Activated CD8-positive, alpha-beta memory T cell treated with anti-CD3 and anti-CD28 coated beads for 36 hours (primary cell): ENCODE measurements around the gene PTPRN2. TPM values are rescaled to one million over a fixed set of nuclear protein-coding genes. Genes with fewer than 3 reads are reported as not detected.

Source experiments
- CTCF ChIA-PET: fragments of 350-600 bp; sonication (Branson Sonifier 250); formaldehyde crosslinking; loops from one replicate; lab custom pipeline; 2021; ENCODE audit warnings: antibody characterized with exemption; lab: Charles Lee
- POLR2A ChIA-PET: fragments of 350-600 bp; sonication (Branson Sonifier 250); formaldehyde crosslinking; loops from one replicate; lab custom pipeline; 2021; ENCODE audit warnings: antibody characterized with exemption; lab: Charles Lee
- total RNA-seq, 2 experiments: library from RNA; stranded (reverse); gene quantifications; one replicate each; pipeline ENCODE4 v1.2.3, GENCODE V29; 2021

Gene PTPRN2
- total RNA-seq, 2 experiments from 2014 or later = 0.36 to 0.44 TPM

GRCh38 chr7:157873181-157873580 is 714.4 kb downstream of the PTPRN2 start:
- ChIA-PET CTCF (no interaction called here), POLR2A (no interaction called here)

GRCh38 chr7:157872447-157872846 is 715.2 kb downstream of the PTPRN2 start:
- ChIA-PET CTCF (no interaction called here), POLR2A (no interaction called here)

GRCh38 chr7:157871681-157872080 is 715.9 kb downstream of the PTPRN2 start:
- ChIA-PET POLR2A (no interaction called here), CTCF (no interaction called here)

GRCh38 chr7:157870644-157871290 is 716.9 kb downstream of the PTPRN2 start:
- POLR2A ChIA-PET = no interaction called here

GRCh38 chr7:157869793-157870192 is 717.8 kb downstream of the PTPRN2 start:
- ChIA-PET POLR2A (no interaction called here), CTCF (no interaction called here)

More at GRCh38 chr7:157870644-157871290, 716.9 kb downstream of the PTPRN2 start:
- CTCF ChIA-PET = no interaction called here

DNA sequence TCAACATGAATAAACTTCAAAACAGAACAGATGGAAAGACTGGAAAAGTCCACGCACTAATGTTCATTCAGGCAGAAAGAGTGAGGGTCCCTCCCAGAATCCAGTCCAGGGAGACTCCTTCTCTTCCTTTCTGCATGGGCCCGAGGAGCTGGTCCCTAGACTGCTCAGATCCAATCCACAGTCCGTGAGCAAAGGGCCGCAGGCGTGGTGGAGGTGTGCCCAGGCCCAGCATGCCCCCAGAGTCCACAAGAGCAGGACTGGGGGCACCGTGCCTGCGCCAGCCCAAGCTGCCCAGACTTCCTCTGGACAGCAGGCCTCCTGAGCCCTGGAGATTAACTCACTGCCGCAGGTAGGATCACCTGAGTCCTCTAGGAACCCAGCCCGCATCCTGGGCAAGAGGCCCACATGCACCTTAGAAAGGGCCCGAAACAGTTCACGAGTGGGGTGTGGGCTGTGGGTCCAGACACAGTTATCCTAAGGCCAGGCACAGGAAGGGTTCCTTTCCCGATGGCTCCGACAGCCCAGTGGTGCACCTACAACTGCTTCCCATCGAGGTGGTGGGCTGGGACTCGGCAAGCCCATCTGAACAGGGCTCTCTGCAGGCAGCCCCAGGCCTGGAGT is 719.8 kb downstream of the PTPRN2 start:
- ChIA-PET CTCF (no interaction called here), POLR2A (no interaction called here)

- CTCF ChIA-PET = no interaction called here
- POLR2A ChIA-PET = no interaction called here
Measured at GRCh38 chr7:157866336-157866924, 721.2 kb downstream of the PTPRN2 start.

- POLR2A ChIA-PET = no interaction called here
- CTCF ChIA-PET = no interaction called here
Measured at GRCh38 chr7:157865351-157866165, 722.1 kb downstream of the PTPRN2 start.

DNA sequence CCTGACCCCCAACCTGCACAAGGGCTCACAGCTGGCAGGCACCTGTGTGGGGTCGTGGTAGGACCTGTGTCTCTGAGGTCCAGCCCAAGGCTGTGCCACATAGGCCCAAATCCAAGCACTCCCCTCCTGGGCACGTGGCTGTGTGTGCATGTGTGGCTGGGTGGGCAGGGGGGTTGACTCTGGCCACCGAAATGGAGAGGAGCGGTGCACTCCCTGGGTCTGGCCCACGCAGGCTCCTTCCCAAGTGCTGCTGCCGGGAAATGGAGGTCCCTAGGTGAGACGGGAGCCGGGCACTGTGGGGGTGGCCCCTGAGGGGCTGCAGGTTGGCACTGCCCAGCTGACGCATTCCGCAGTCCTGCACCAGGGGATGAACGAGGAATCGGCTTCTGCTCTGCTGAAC is 722.7 kb downstream of the PTPRN2 start:
- ChIA-PET CTCF (no interaction called here), POLR2A (no interaction called here)

DNA sequence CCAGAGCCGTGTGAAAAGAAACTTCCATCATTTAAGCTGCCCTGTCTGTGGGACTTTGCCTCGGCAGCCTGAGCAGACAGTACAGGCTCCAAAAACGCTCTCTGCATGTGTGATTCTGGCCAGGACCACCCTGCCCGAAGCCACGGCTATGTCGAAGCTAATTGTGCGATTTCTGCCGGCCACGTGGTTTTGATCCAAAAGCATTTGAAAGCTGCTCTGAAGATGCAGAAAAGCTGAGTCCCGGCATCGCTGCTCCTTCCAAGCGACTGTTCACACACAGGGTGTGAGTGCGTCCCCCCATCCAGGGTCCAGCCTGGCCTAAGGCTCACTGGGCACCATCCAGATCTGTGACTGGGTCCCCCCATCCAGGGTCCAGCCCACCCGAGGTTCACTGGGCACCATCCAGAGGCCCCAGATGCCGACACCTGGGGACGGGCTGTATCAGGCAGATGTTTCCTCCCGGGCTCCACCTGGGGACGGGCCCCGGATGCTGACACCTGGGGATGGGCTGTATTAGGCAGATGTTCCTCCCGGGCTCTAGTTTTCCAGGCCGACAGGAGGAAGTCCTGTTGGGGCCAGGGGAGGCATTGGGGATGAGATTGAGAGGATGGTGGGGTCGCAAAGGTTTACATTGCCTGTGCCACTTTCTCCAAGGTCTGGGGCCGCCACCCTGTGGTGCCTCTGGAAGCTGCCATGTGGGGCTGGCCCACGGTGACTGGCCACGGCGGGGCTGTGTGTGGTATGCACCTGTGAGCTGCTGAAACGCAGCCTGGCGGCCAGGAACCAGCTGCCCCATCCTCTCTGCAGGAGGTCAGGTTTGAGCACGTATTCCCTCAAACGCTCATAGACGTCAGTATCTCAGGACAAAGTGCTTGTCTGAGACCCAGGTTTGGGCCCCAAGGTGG is 723.5 kb downstream of the PTPRN2 start:
- CTCF ChIA-PET = no interaction called here
- POLR2A ChIA-PET = no interaction called here

GRCh38 chr7:157863176-157863575 is 724.4 kb downstream of the PTPRN2 start:
- ChIA-PET POLR2A (no interaction called here), CTCF (no interaction called here)

DNA sequence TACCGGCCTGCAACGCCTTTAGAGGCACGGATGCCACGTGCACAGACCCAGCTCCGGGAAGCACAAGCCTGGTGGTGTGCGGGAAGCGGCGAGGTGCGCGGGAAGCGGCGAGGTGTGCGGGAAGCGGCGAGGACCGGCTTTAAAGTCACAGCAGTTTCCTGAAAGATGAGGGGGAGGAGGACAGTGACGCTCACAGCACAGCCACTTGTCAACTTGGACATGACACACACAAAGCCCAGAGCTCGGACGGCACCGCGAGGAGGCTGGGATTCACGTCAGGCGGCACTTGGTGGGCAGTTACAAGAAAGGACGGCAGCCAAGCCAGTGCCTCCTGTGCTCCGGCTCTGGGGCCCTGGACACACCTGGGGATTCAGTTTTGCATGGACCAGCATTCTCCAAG is 724.9 kb downstream of the PTPRN2 start:
- ChIA-PET POLR2A (no interaction called here), CTCF (no interaction called here)

- ChIA-PET POLR2A (no interaction called here), CTCF (no interaction called here)
Measured at GRCh38 chr7:157861551-157861950, 726.1 kb downstream of the PTPRN2 start.

GRCh38 chr7:157861031-157861491 is 726.6 kb downstream of the PTPRN2 start:
- ChIA-PET CTCF (no interaction called here), POLR2A (no interaction called here)

DNA sequence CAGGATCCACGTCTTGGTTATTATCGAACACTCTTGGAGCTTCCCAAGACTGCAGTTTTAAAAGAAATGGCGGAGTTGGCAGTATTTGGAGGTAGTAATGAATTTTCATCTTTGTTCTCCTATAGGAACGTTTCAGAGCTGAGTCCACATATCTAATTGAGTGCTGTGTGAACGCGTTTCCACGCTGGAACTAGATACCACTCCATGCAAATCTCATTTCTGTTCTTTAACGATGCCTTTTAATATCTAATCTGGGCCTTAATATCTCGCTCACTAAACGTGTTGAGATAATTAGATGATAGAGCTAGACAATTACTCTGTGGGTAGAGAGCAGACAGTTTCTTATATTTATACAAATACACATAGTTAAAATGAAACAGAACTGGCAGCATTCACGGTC is 727.2 kb downstream of the PTPRN2 start:
- ChIA-PET POLR2A (no interaction called here), CTCF (no interaction called here)

DNA sequence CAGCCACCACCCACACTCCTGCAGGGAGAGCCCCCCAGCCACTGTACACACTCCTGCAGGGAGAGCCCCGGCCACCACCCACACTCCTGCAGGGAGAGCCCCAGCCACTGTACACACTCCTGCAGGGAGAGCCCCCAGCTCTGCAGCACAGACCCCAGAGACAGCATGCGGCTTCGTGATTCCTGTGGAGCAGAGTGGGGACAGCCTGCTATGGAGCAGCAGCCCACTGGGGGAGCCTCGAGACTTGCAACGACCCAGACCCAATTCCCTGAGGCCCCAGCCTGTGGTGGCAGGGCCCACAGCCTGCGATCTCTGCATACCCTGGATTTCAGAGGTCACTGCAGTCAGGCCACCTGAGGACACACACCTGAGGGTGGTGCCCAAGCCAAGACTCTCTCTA is 727.7 kb downstream of the PTPRN2 start:
- POLR2A ChIA-PET = no interaction called here
- CTCF ChIA-PET = no interaction called here

GRCh38 chr7:157857578-157858075 is 730.0 kb downstream of the PTPRN2 start:
- CTCF ChIA-PET = no interaction called here
- POLR2A ChIA-PET = no interaction called here

- CTCF ChIA-PET = no interaction called here
- POLR2A ChIA-PET = no interaction called here
Measured at GRCh38 chr7:157856873-157857577, 730.6 kb downstream of the PTPRN2 start.
